Mesendoderm (in vitro differentiated cells): Measurements from ENCODE around the gene FBXL7.
A peak's percentile ranks its signal among the peaks of the same experiment; 100 is the strongest.

Experiments used
- DNase-seq: peaks from one replicate; pipeline ENCODE4 v3.0.0; 2013
- H2AK5ac ChIP-seq: 2 replicates; pipeline ENCODE4 v1.6.1; 2013; ENCODE audit warnings: low read length, inconsistent platforms
- H2BK120ac ChIP-seq: 2 replicates; pipeline ENCODE4 v1.6.1; 2013; ENCODE audit warnings: low read depth, mild to moderate bottlenecking, low read length, moderate library complexity, mixed read lengths
- H2BK15ac ChIP-seq: replicated peaks from 2 replicates; pipeline ENCODE4 v1.6.1; 2013; ENCODE audit warnings: low read depth, mild to moderate bottlenecking, moderate library complexity
- H2BK5ac ChIP-seq: 2 replicates; pipeline ENCODE4 v1.6.1; 2013; ENCODE audit warnings: low read length, inconsistent platforms
- H3K18ac ChIP-seq: 2 replicates; pipeline ENCODE4 v1.6.1; 2013; ENCODE audit warnings: mild to moderate bottlenecking, low read length, mixed read lengths
- H3K23ac ChIP-seq: one replicate; pipeline ENCODE4 v1.6.1; 2013; ENCODE audit warnings: low read length
- H3K27ac ChIP-seq: 2 replicates; pipeline ENCODE4 v1.5.1; 2013; ENCODE audit warnings: low read depth, mild to moderate bottlenecking, inconsistent platforms, low read length, moderate library complexity
- H3K27me3 ChIP-seq: 2 replicates; pipeline ENCODE4 v1.6.1; 2013; ENCODE audit warnings: low read length, control low read depth, mild to moderate bottlenecking, inconsistent platforms; ENCODE audit not compliant: insufficient read depth, poor library complexity
- H3K36me3 ChIP-seq: 2 replicates; pipeline ENCODE4 v1.6.1; 2013; ENCODE audit warnings: low read length, inconsistent platforms; ENCODE audit not compliant: control insufficient read depth, insufficient read depth
- H3K4ac ChIP-seq: one replicate; pipeline ENCODE4 v1.6.1; 2013; ENCODE audit warnings: low read depth, mild to moderate bottlenecking, low read length, moderate library complexity
- H3K4me1 ChIP-seq: 2 replicates; pipeline ENCODE4 v1.6.1; 2013; ENCODE audit warnings: low read depth, low read length, inconsistent platforms; ENCODE audit not compliant: control insufficient read depth
- H3K4me2 ChIP-seq: 2 replicates; pipeline ENCODE4 v1.6.1; 2013; ENCODE audit warnings: low read length
- H3K4me3 ChIP-seq: 2 replicates; pipeline ENCODE4 v1.5.1; 2013; ENCODE audit warnings: mild to moderate bottlenecking, low read length
- H3K56ac ChIP-seq: one replicate; pipeline ENCODE4 v1.6.1; 2013; ENCODE audit warnings: low read length
- H3K79me1 ChIP-seq: 2 replicates; pipeline ENCODE4 v1.6.1; 2013; ENCODE audit warnings: low read length, inconsistent platforms
- H3K79me2 ChIP-seq: 2 replicates; pipeline ENCODE4 v1.6.1; 2013; ENCODE audit warnings: mild to moderate bottlenecking, low read length; ENCODE audit not compliant: control insufficient read depth, insufficient read depth
- H3K9ac ChIP-seq: 2 replicates; pipeline ENCODE4 v1.6.1; 2013; ENCODE audit warnings: low read length, inconsistent platforms
- H4K5ac ChIP-seq: one replicate; pipeline ENCODE4 v1.6.1; 2013; ENCODE audit warnings: low read length
- H4K8ac ChIP-seq: one replicate; pipeline ENCODE4 v1.6.1; 2013; ENCODE audit warnings: low read depth, mild to moderate bottlenecking, control low read depth, low read length, moderate library complexity
- WGBS: extraction: QIAGEN DNeasy Blood & Tissue Kit; methylation state at CpG from one replicate; pipeline ENCODE4 v1.1.7; 2013; ENCODE audit warnings: low lambda C conversion rate, missing lambda C conversion rate; ENCODE audit not compliant: insufficient coverage; ENCODE audit errors: extremely low coverage; 5-methylcytosine and 5-hydroxymethylcytosine counted together

Gene FBXL7

GRCh38 chr5:15459200-15459599, 40.8 kb upstream of the FBXL7 start:
- no peaks in the 10 kb centered on the region for H3K4me1 ChIP-seq
- H3K23ac ChIP-seq = no peak overlapping the region
- H3K9ac ChIP-seq = no peak overlapping the region
- H3K4ac ChIP-seq = no peak overlapping the region
- no peaks in the 10 kb centered on the region for H3K79me1 ChIP-seq
- H2BK15ac ChIP-seq = no peak overlapping the region
- no peak overlapping the region for H3K18ac ChIP-seq
- H4K8ac ChIP-seq = no peak overlapping the region
- no peak overlapping the region for H2AK5ac ChIP-seq
- H2BK5ac ChIP-seq = no peak overlapping the region
- no peak overlapping the region for H3K4me3 ChIP-seq
- H3K79me2 ChIP-seq = no peaks in the 10 kb centered on the region
- H3K27ac ChIP-seq = no peak overlapping the region
- no peak overlapping the region for H2BK120ac ChIP-seq
- H3K36me3 ChIP-seq = no peaks in the 10 kb centered on the region
- H3K56ac ChIP-seq = no peak overlapping the region
- WGBS = no CpG with 5 or more reads among the region's 1 CpG
- DNase-seq = no peak
- no peak overlapping the region for H3K4me2 ChIP-seq
- no peaks in the 10 kb centered on the region for H3K27me3 ChIP-seq
- H4K5ac ChIP-seq = no peak overlapping the region

GRCh38 chr5:15463231-15463980, 36.6 kb upstream of the FBXL7 start:
- no peak overlapping the region for H3K27ac ChIP-seq
- no peaks in the 10 kb centered on the region for H3K36me3 ChIP-seq
- H2AK5ac ChIP-seq = no peak overlapping the region
- H3K9ac ChIP-seq = no peak overlapping the region
- H3K79me2 ChIP-seq = no peaks in the 10 kb centered on the region
- H2BK120ac ChIP-seq = no peak overlapping the region
- no peak overlapping the region for H3K56ac ChIP-seq
- no peak overlapping the region for H2BK15ac ChIP-seq
- no CpG with 5 or more reads among the region's 3 CpGs for WGBS
- no peak overlapping the region for H4K8ac ChIP-seq
- no peak overlapping the region for H3K4me2 ChIP-seq
- H3K18ac ChIP-seq = no peak overlapping the region
- no peak overlapping the region for H3K4me3 ChIP-seq
- H3K4me1 ChIP-seq = no peaks in the 10 kb centered on the region
- no peaks in the 10 kb centered on the region for H3K79me1 ChIP-seq
- no peaks in the 10 kb centered on the region for H3K27me3 ChIP-seq
- H4K5ac ChIP-seq = no peak overlapping the region
- peak; percentile 57 for DNase-seq
- H3K23ac ChIP-seq = no peak overlapping the region
- no peak overlapping the region for H2BK5ac ChIP-seq
- H3K4ac ChIP-seq = no peak overlapping the region

- Histone ChIP-seq H4K8ac (no peak overlapping the region), H2BK5ac (no peak overlapping the region), H2AK5ac (no peak overlapping the region), H3K9ac (no peak overlapping the region), H3K4me3 (no peak overlapping the region), H3K18ac (no peak overlapping the region), H2BK120ac (no peak overlapping the region), H3K79me1 (no peaks in the 10 kb centered on the region), H2BK15ac (no peak overlapping the region), H3K56ac (no peak overlapping the region), H3K27ac (no peak overlapping the region), H3K27me3 (no peaks in the 10 kb centered on the region), H3K4ac (no peak overlapping the region), H4K5ac (no peak overlapping the region), H3K79me2 (no peaks in the 10 kb centered on the region), H3K36me3 (no peaks in the 10 kb centered on the region), H3K4me2 (no peak overlapping the region), H3K23ac (no peak overlapping the region), H3K4me1 (no peaks in the 10 kb centered on the region)
- DNase-seq = peak; percentile 32
- no CpG with 5 or more reads among the region's 8 CpGs for WGBS
These were observed 27.9 kb upstream of the FBXL7 start for GRCh38 chr5:15472116-15472515.

GRCh38 chr5:15474143-15474719, 25.7 kb upstream of the FBXL7 start:
- Histone ChIP-seq H3K18ac (no peak overlapping the region), H2BK5ac (no peak overlapping the region), H3K9ac (no peak overlapping the region), H3K27ac (no peak overlapping the region), H3K4me3 (no peak overlapping the region), H3K27me3 (no peaks in the 10 kb centered on the region), H3K4ac (no peak overlapping the region), H2BK15ac (no peak overlapping the region), H2BK120ac (no peak overlapping the region), H3K23ac (no peak overlapping the region), H4K5ac (no peak overlapping the region), H3K79me1 (no peaks in the 10 kb centered on the region), H3K4me2 (no peak overlapping the region), H3K56ac (no peak overlapping the region), H3K36me3 (no peaks in the 10 kb centered on the region), H2AK5ac (no peak overlapping the region), H4K8ac (no peak overlapping the region), H3K4me1 (no peaks in the 10 kb centered on the region), H3K79me2 (no peaks in the 10 kb centered on the region)
- DNase-seq = no peak

GRCh38 chr5:15475367-15475766, 24.6 kb upstream of the FBXL7 start:
- no peak overlapping the region for H2BK15ac ChIP-seq
- no peaks in the 10 kb centered on the region for H3K27me3 ChIP-seq
- no peaks in the 10 kb centered on the region for H3K79me2 ChIP-seq
- H3K79me1 ChIP-seq = no peaks in the 10 kb centered on the region
- H3K9ac ChIP-seq = no peak overlapping the region
- no peak overlapping the region for H4K5ac ChIP-seq
- no peak overlapping the region for H3K4ac ChIP-seq
- H4K8ac ChIP-seq = no peak overlapping the region
- H3K4me3 ChIP-seq = no peak overlapping the region
- H3K56ac ChIP-seq = no peak overlapping the region
- no peak overlapping the region for H3K27ac ChIP-seq
- no peak overlapping the region for H3K18ac ChIP-seq
- no CpG with 5 or more reads among the region's 7 CpGs for WGBS
- H2AK5ac ChIP-seq = no peak overlapping the region
- H2BK5ac ChIP-seq = no peak overlapping the region
- H3K4me2 ChIP-seq = no peak overlapping the region
- no peak overlapping the region for H2BK120ac ChIP-seq
- H3K23ac ChIP-seq = no peak overlapping the region
- no peaks in the 10 kb centered on the region for H3K4me1 ChIP-seq
- DNase-seq = no peak
- H3K36me3 ChIP-seq = no peaks in the 10 kb centered on the region

GRCh38 chr5:15476977-15477376, 23.0 kb upstream of the FBXL7 start:
- no peaks in the 10 kb centered on the region for H3K36me3 ChIP-seq
- no CpG with 5 or more reads among the region's 3 CpGs for WGBS
- H2AK5ac ChIP-seq = no peak overlapping the region
- no peaks in the 10 kb centered on the region for H3K79me2 ChIP-seq
- H3K27me3 ChIP-seq = no peaks in the 10 kb centered on the region
- H3K79me1 ChIP-seq = no peaks in the 10 kb centered on the region
- H4K8ac ChIP-seq = no peak overlapping the region
- H3K18ac ChIP-seq = no peak overlapping the region
- H3K4me2 ChIP-seq = no peak overlapping the region
- no peak for DNase-seq
- no peak overlapping the region for H3K4ac ChIP-seq
- no peak overlapping the region for H4K5ac ChIP-seq
- no peak overlapping the region for H3K56ac ChIP-seq
- H3K9ac ChIP-seq = no peak overlapping the region
- no peak overlapping the region for H2BK15ac ChIP-seq
- H3K4me3 ChIP-seq = no peak overlapping the region
- no peak overlapping the region for H2BK120ac ChIP-seq
- no peak overlapping the region for H2BK5ac ChIP-seq
- H3K4me1 ChIP-seq = no peaks in the 10 kb centered on the region
- no peak overlapping the region for H3K27ac ChIP-seq
- no peak overlapping the region for H3K23ac ChIP-seq
